HG02623 (cell line): ENCODE measurements around the gene IL12A.

Experiments used
- ATAC-seq: cut with Tn5 transposase; IDR thresholded peaks from one replicate; pipeline ENCODE4 v1.9.1; 2021; ENCODE audit warnings: moderate library complexity; ENCODE audit not compliant: unreplicated experiment

IL12A gene

GRCh38 chr3:159989973-159990846 is 1.6 kb downstream of the IL12A start:
- no peak for ATAC-seq

GRCh38 chr3:159991591-159991990 is 3.0 kb downstream of the IL12A start:
- no peak for ATAC-seq

DNA sequence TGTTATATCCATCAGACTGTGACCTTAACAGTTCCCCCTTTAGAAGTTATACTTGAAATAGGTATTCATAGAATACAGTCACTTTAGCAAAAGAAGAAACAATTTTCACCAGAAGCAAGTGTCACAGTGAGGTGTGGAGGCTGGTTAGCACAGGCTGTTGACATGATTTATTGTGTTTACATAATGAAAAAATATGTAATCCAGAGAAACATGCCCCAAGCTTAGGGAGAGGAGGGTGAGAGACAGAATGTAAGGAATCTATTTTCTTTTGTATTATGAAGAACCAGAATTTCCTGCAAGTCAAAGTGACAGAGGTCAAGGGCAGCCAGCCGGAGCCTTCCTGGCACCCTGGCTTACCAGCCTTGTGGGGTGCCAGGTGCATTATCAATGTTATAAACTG is 4.0 kb downstream of the IL12A start:
- no peak for ATAC-seq

- no peak for ATAC-seq
Measured at GRCh38 chr3:159994182-159994581, 5.5 kb downstream of the IL12A start.

DNA sequence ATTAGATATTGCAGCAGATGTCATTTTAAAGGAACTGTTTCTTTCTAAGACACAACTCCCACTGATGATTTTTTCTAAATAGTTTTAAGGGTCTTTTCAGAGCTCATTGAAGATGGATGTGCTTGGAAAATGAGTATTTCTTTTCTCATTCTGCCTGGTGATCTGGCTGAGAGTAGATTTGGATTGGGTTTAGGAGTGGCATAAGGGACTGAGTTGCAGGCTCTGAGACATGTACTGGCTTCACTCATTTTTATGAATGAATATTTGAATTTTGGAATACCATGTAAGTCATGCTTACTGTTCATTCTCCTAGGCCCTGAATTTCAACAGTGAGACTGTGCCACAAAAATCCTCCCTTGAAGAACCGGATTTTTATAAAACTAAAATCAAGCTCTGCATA is 6.5 kb downstream of the IL12A start:
- no peak for ATAC-seq

- ATAC-seq: no peak
Measured at GRCh38 chr3:159996018-159996417, 7.4 kb downstream of the IL12A start.

DNA sequence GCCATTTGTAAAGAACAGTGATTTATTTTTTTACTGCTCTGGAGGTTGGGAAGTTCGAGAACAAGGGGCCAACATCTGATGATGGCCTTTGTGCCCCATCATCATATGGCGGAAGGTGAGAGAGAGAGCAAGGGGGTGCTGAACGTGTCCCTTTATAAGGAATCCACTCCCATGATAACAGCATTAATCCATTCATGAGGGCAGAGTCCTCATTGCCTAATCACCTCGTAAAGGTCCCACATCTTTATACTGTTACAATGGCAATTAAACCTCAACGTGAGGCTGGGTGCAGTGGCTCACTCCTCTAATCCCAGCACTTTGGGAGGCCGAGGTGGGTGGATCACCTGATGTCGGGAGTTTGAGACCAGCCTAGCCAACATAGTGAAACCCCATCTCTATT is 8.3 kb downstream of the IL12A start:
- no peak for ATAC-seq

DNA sequence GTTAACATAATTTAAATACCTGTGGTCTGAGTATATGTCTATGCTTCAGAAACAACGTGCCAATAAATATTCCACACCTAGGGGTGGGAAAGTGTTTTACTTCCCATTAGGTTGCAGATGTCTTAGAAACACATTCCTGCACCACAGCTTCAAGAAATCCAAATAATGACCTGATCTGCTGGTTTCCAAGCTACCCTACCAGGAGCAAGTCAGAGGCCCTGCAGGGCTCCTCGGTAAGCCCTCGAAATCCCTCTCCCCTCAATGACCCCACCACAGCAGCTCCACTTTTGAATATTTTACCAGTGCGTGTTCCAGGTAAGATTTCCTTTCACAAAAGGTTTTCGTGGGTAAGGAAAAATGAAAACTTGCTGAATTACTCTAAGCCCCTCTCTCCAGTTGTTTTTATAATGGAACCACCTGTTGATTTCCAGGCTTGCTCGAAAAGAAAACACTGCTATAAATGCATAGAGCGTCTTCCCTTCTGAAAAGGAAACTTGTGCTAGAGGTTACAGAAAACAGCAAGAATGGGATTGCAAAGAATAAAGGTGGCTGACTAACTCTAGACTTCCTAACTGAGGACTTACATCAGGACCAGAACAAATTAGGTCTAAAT is 12.6 kb downstream of the IL12A start:
- no peak for ATAC-seq

GRCh38 chr3:160001850-160002623 is 13.4 kb downstream of the IL12A start:
- ATAC-seq: no peak

- peak; percentile 77 for ATAC-seq
Measured at GRCh38 chr3:160003520-160004128, 15.0 kb downstream of the IL12A start.

GRCh38 chr3:160005004-160005403 is 16.4 kb downstream of the IL12A start:
- ATAC-seq: no peak

DNA sequence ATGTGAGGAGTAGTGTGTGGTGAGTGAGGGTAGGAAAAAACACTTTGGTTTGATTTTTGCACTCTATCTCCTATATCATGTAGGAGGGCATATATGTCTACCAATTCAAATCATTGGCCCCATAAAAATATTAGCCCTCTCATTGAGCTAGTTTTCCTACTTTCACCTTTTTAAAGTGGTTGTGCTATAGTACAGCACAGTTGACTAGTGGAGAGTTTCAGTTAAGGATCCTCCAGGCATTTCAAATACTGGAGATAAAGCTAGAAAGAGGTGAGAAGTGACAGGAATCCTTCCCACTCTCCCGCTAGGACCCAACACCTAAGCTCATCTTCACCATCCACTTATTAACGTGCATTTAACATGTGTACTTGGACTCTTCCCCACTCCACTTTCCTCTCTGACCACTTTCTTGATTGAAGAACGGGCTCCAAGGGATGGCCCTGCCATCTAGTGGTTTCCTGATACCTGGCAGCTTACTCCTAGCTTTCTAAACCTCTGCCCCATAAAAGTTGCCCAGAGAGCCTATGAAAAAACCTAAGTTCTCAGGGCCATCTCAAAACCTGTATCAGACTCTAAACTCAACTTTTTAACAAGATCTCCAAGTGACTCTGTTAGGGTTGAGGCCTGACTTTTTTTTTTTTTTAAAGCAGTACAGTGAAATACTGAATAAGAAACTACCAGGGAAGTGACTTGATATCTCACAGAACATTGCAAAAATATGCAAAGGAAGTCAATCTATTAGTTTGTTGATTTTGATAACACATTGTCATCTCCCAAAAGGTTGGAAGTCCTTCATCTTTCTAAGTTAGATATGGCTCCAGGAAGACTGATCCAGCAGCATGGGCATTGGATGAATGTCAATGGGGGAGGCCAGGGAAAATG is 17.9 kb downstream of the IL12A start:
- peak; percentile 37 for ATAC-seq

GRCh38 chr3:160008961-160009360 is 20.3 kb downstream of the IL12A start:
- no peak for ATAC-seq

DNA sequence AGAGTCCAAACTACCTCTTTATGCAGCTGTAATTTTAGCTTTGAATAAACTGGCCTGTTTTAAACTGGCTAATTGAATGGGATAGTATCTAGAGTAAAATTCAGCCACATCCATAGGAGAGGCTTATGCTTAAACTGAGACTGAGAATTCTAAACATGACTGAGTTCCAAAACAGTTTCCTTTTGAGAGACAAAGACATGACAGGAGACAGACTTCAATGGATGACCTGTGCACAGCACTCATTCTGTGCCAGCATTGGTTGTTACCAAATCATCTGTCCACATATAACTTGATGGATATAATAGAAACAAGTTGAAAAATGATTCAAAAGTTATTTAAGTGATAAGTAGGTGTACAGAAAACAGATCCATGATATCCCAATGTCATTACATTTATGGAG is 20.9 kb downstream of the IL12A start:
- no peak for ATAC-seq

DNA sequence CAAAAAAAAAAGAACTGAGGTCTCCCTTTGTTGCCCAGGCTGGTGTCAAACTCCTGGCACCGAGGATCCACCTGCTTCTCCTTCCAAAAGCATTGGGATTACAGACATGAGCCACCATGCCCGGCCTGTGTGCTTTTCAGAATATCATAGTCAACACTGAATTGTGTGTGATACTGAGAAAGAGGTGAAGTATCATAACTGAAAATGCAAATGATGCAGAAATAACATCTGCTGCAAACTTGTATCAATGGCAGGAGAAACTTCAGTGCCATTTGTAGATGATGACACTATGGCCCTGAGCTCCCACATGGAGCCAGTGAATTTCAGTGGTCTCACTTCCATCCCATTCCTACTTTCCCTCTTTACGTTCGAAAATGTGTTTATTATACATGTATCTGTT is 21.9 kb downstream of the IL12A start:
- peak; percentile 54 for ATAC-seq

- ATAC-seq: peak; percentile 88
Measured at GRCh38 chr3:160012108-160012507, 23.5 kb downstream of the IL12A start.

- ATAC-seq: no peak
Measured at GRCh38 chr3:160016972-160017371, 28.3 kb downstream of the IL12A start.

GRCh38 chr3:160018959-160019358 is 30.3 kb downstream of the IL12A start:
- ATAC-seq: no peak

- ATAC-seq: no peak
Measured at GRCh38 chr3:160020057-160020711, 31.5 kb downstream of the IL12A start.

DNA sequence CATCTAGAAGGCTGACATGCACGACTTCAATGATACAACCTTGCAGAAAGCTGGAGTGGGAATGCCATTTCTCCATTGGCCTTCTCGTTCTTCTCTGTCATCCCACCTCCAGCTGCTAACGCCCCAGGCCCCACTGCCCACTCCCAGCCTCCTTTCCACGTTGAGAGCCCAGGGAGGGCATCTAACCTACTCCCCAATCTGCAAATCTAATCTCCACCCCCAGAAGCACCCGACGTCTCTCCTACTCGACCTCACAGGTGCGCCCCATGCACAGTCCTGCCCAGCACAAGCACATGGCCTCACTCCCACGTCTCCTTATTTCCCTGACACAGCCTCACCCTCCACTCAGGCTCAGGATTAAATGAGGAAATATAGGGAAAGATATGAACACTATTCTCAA is 33.4 kb downstream of the IL12A start:
- ATAC-seq: no peak
